HG03342 (cell line): ENCODE measurements around the gene ULBP2.
"Not testable (repeated sequence)": the region's sequence is repeated elsewhere in the genome, so short reads cannot be mapped to it uniquely, and the experiment has no call there.

Experiments
- ATAC-seq: cut with Tn5 transposase; IDR thresholded peaks from one replicate; pipeline ENCODE4 v1.9.1; 2021; ENCODE audit warnings: mild to moderate bottlenecking, moderate library complexity; ENCODE audit not compliant: unreplicated experiment

ULBP2 gene

DNA sequence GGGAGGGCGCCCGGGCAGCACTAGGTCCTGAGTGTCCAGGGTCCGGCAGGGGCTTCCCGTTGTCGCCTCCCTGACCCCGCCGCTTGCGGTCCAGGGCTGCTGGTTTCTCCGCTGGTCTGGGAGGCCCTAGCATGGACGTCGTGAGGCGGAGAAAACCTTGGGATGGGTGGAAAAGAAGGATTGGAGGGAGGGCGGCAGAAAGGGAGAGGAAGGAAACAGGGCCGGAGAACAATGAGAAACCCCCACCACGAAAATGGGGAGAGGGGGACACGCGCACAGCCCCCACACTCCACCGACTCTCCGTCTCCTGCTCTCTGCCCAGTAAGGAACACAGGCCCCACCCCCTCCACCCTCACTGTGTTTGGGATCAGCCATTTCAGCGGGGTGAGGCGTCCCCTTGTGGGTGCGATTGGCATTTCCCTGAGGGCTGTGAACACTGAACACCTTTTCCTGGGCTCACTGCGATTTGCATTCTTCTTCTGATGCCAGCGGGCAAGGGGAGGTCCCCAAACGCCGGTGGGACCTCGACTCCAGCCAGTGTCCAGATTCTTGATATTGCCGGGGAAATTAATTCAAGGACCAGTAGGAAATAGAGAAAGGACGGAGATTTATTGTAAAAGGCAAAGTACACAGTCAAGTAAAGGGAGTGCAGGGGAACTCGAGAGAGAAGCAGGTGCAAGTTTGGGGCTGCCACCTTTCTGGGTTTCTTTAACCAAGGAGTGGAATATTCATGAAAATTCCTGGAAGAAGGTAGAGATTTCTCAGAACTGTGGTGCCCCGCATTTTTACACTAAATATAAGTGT lies 15.6 kb upstream of the ULBP2 start:
- peak; percentile 63 for ATAC-seq

DNA sequence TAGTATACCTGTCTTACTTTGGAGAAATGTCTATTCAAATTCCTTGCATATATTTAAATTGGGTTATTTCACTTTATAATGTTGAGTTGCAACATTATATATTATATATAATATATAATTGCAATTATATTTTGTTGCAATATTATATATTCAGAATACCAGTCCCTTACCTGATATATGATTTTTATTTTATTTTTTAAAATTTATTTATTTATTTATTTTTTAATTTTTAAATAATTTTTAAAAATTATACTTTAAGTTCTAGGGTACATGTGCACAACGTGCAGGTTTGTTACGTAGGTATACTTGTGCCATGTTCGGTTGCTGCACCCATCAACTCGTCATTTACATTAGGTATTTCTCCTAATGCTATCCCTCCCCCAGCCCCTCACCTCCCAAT lies 14.8 kb upstream of the ULBP2 start:
- not testable (repeated sequence) for ATAC-seq

DNA sequence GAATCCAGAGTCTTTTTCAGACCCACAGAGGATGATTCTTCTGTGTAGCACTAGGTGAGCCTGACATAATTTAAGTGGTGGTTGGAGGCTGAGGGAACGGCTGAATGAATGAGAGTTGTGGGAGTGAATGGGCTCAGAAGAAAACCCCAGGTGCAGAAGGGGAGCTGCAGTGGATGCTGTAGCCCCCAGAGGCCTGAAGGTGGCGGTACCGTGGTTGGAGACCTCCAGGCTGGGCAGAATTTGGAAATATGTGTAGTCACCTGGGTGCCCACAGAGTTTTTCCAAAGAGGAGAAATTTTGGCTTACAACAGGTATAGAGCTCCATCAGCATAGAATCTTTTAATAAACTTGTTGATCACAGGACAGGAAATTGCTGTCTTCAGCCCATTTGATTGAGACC lies 12.4 kb upstream of the ULBP2 start:
- ATAC-seq, result no peak

DNA sequence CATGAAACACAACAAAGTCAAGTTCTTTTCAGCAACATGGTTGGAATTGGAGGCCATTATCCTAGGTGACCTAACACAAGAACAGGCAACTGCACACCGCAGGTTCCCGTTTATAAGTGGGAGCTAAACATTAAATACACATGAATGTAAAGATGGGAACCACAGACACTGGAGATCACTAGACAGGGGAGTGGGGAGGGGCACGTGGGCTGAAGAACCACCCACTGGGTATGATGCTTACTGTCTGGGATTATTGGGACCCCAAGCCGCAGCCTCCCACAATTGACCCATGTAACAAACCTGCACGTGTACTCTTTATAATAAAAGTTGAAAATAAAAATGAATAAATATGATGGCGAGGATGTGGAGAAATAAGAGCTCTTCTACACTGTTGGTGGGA lies 10.3 kb upstream of the ULBP2 start:
- ATAC-seq, result no peak

DNA sequence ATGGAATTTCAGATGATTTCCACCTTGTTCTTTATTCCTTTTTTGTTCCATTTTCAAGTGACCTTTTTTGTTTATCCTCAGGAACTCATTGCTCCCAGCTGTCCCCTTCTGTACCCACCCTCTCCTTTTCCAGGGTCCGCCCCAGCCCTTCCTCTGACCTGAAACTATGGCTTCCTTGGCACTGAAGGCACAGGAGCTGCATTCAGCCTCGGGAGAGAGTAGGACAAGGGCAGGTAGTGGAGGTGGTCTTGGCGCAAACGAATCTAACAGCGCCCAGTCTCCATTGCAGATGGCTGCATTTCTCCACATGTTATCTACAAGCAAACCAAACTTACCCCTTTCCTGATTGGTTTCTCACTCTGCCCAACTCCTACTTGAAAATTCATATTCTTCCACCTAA lies 8.8 kb upstream of the ULBP2 start:
- ATAC-seq, result no peak

DNA sequence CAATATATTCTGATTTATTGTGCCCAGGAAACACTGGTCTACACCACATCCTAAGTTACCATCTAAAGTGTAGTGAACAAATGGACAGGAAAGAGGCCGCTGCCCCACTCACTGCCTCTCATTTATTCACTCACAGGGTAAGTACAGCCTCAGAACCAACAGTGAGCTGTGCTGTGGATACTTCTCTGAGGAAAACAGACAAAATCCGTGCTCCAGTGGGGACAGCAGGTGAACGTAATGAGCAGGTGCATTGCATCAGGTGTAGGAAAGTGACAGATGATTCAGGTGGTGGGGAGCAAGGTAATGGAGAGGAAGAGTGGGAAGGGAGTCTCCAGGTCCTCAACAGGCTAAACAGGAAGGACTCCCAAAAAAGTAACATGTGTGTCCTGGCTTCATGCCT lies 8.4 kb upstream of the ULBP2 start:
- no peak for ATAC-seq

DNA sequence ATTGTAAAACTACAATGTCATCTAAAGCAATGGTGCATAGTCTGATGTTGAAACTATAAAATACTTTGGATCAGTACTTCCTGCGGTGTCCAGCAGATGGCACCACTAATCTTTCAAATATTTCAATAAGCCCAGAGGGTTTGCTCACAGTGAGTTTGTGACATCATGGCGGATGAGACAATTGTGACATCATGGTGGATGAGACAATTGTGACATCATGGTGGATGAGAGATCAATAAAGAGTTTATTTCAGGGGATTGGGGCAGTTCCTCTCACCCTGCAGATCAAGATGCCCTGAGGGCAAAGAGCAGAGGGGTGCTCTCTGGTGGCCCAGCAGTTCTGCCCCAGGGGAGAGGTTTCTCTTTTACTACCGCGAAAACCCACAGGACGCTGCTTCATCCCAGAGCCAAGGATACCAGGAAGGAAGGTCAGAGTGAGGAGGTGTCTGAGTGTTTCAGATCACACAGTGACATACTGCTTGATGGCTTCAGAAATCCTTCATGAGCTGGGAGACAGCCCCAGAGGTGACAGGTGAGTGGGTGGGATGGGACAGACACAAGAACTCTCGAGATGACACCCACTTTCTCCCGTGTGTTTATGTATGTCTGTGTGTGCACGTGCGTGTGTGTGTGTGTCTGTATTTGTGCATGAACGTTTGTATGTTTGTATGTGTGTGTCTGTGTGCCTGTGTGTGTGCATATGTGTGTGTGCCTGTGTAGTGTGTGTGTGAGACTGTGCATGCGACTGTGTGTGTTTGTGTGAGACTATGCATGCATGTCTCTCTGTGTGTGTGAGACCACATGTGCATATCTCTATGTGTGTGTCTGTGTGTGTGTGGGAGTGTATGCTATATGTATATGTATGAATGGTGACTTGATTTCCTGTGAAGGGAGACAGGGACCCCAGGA lies 7.3 kb upstream of the ULBP2 start:
- ATAC-seq, result no peak

DNA sequence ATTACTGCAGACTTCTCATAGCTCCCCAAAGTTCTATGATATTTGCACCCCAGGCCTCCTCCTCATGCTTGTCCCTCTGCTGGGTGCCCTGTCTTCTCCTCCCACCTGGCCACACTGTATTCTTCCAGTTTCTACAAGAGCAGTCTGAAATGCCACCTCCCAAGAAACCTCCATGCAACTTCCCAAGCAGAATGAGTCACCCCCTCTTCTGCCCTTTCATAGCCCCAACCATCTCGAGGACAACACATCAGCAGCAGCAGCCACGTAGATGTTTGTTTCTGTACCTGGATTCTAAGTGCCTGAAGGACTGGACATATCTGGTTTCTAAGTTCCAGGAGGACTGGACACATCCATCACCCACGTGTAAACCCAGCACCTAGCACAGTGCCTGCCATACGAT lies 6.6 kb upstream of the ULBP2 start:
- no peak for ATAC-seq

DNA sequence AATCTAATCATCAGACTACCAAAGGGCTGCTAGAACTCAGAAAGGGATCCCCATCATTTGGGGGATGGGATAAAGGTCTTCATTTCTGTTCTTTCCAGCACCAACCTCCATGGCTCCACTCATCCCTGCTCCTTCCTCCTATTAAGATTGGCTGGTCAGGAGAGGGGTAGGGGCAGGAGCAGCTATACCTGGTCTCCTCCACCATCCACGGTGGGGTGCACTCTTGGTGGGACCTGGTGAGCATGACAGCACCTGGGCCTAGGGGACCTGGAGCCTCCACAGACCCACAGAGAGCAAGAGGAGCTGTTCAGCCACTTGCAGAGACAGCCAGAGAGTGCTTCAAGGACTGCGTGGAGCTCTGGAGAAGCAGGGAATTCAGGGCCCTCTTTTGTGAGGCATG lies 6.1 kb upstream of the ULBP2 start:
- ATAC-seq, result no peak

DNA sequence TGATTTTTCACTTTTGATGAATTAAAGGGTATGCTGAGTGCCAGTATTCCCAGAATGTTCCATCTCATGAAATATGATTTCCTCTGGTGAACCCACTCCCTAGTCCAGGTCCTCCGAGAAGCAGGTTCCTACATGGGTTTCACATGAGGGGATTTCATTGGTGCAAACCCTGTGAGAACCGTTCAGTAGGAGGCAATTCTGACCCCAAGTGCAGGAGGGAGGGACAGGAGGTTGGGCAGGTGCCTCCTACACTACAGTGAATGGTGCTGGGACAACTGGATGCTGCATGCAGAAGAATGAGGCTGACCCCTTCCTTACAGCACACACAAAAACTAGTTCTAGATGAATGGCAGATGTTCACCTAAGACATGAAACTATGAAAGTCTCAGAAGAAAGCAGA lies 5.1 kb upstream of the ULBP2 start:
- ATAC-seq, result no peak

DNA sequence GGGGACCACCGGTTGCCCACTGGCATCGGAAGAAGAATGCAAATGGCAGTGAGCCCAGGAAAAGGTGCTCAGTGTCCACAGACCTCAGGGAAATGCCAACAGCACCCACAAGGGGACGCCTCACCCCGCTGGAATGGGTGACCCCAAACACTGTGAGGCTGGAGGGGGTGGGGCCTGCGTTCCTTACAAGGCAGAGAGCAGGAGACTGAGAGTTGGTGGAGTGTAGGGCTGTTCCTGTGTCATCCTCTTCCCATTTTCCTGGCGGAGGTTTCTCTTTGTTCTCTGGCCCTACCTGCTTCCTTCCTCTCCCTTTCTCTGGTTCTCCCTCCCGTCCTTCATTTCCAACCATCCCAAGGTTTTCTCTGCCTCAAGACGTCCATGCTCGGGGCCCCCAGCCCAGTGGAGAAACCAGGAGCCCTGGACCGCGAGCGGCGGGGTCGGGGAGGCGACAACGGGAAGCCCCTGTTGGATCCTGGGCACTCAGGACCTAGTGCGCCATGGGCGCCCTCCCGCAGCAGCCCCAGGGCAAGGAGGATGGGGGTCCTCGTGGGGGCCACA lies 3.7 kb upstream of the ULBP2 start:
- not testable (repeated sequence) for ATAC-seq

DNA sequence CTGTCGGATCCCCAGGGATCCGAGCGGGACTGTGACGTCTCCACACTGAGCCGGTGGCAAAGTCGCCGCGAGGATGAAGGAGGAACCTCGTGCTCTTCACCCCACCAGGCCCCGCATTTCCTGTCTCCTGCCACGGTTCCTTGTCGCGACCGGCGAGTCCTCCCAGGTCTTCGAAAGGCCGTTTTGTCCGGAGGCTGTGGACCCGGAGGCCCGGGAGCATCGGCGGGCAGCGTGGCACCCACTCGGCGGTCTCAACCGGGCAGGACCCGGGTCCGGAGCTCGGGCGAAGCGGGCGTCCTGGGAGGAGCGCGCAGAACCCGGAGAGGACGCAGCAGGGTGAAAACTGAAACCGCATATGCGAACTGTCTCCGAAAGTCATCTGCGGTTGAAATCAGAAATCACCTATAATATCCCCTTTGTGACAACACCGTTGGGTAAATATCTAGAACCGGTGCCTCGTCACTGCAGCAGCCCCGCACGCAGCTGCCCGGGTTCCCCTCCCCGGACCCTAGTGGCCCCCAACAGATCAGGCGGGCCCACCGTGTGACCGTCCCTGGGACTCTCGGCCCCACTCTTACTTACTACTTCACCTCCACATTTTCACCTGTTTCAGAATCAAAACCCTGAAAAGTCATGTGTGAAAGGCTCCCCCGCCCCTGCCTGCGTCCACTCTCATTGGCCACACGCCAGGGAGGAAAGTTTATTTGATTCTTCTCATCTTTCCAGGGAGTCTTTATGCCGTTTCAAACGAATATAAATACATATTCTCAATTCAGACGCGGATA lies 3.1 kb upstream of the ULBP2 start:
- ATAC-seq, result peak; percentile 79

DNA sequence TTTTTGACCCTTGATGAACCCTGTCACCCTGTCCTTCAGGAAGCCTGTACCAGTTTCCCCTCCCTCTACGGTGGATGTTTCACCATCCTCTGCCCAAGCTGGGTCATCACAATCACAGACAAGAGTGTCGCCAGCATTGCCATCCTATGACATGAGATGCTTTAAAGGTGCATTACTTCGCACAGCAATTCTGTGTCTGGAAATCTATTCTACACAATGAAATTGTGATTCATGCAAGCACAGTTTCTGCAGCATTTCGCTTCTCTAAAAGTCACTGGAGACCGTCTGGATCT lies 2.5 kb upstream of the ULBP2 start:
- no peak for ATAC-seq

DNA sequence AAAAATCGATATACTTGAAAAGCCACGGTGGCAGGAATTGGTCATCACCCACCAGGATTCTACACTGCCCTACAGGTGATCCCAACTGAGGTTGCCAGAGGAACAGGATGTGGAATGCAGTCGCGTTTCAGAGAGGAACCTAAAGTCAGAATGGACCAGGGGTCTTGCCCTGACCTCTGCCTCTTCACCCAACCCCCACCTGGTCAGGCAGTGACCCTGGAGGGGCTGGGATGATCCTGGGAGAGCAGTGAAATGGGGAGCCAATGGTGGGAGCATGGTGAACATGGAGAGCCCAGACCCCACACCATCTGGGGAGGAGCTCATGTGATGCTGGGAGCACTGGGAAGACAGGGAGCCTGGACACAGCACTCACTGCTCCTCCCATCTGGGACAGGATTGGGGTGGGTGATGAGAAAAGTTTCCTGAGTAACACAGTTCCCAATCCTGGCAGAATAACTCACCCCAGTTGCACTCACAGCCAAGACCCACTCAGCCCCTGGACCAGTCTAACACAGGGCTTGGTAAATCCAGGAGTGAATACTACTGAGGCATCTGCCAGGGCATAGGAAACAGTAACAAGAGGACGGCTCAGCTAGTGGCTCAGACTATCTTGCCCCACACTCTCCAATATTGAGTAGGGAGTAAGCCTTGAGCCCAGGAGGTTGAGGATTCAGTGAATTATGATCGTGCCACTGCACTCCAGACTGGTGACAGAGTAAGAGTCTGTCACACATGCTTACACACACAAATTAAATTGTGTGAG lies 1.7 kb upstream of the ULBP2 start:
- no peak for ATAC-seq

DNA sequence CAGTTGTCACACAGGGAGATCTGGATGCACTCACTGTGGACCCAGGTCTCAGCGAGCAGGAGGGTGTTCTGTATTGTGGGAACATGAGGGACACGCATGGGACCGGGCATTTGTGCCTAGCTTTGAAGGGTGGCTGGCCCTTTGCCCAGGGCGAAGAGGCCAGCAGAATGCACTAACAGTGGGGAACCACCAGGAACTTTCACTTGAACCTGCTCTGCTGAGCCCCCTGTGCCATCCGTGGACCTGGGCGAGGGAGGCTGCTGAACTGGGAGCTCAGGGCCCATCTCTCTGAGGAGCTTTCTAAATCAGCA lies 1.2 kb upstream of the ULBP2 start:
- no peak for ATAC-seq

DNA sequence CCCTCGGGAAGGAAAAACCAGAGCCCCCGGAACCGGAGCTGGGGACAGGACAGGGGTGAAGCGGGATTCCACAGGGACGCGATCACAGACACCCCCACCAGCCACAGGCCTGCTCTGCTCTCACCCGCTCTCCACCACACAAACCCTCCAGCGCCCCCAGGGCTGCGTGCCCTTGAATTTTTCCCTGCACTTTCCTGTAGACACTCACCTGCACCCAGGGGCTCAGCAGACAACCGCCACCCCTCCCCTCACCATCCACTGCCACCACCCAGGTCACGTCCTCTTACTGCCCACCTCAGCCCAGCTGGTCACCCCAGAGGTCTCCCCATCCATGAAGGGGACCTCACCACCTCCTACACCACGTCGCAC lies 631 bp downstream of the ULBP2 start:
- no peak for ATAC-seq

DNA sequence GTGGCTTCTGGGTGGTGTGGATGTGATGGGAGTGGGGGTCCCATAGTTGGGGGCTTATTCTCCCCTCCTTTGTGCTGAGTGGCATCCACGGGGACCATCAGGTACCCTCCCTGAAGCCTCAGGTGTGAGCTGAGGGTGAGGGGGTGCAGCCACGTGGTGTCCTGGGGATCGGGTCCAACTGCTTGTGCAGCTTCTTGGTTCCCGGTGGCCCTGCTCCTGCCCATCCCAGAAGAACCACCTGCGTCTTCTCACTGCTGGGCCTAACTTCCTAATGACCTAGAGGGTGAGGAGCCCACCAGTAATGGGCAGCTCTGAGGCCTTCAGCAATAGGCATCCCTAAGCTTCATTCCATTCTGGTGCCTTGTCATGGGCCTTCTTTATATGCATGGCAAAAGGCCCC lies 1.5 kb downstream of the ULBP2 start:
- ATAC-seq, result not testable (repeated sequence)

DNA sequence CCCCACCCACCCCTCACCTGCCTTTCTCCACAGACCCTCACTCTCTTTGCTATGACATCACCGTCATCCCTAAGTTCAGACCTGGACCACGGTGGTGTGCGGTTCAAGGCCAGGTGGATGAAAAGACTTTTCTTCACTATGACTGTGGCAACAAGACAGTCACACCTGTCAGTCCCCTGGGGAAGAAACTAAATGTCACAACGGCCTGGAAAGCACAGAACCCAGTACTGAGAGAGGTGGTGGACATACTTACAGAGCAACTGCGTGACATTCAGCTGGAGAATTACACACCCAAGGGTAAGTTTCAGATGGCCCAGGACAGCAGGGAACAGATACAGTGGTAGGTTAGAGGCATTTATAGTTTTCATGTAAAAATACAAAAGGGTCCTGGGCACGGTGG lies 3.5 kb downstream of the ULBP2 start:
- ATAC-seq, result not testable (repeated sequence)

DNA sequence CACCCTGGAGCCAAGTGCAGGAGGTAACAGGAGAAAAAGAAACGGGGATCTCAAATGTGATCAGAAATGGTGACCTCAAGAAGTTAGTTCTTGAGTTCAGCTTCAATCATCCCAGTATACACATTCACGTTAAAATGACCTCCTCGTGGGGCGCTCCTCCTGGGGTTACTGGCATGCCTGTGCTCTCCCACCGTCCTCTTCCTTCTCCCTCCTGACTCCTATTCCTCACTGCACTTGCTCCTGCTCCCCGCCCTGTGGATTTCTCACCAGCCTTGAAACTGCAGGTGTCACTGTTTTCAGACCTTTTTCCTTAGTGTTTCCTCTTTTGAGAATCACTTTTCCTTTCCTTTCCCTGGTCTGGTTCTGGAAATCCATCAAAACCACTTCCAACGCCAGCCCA lies 4.8 kb downstream of the ULBP2 start:
- not testable (repeated sequence) for ATAC-seq

DNA sequence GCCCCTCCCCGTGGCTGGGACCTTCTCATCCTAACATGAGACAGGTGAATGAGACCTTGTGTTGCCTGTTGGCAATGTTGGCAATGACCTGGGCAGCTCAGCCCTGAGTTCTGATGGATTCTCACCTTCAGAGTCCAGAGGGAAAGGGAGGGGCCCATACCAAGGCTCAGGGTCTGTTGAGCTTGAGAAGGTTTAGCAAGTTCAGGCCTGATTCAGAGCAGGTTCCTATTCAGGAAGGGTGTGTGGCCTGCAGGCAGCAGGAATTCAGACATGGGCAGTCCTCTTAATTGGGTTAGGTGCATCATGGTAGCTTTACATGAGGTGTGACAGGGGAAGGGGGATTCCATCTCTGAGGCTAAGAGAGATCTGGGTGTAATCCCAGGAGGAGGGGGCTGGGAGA lies 5.7 kb downstream of the ULBP2 start:
- not testable (repeated sequence) for ATAC-seq

DNA sequence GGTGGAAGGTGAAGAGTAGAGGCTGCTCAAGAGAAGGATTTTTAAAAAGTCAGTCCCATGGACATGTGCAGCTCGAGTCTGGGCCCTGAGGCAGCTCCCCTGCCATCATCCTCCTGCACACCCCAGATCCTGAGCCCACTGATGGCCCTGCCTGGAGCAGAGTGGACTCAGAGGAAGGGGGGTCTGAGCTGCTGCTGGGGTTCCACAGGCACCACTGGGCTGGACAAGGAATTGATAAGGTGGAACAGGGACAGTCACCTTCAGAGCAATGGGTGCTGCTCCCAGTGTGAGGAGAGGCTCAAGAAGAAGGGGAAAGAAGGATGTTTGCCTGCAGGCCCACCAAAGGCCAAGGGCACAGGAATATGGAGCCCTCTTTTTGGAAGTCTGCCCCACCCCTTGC lies 6.2 kb downstream of the ULBP2 start:
- ATAC-seq, result no peak
